COLO829 (cell line): Measurements from ENCODE around the gene SPATA31A7.
"Not testable (repeated sequence)": the region's sequence is repeated elsewhere in the genome, so short reads cannot be mapped to it uniquely, and the experiment has no call there.

Source experiments
- DNase-seq: peaks from one replicate; pipeline ENCODE4 v3.0.0; 2012; ENCODE audit warnings: low spot score

SPATA31A7 gene

DNA sequence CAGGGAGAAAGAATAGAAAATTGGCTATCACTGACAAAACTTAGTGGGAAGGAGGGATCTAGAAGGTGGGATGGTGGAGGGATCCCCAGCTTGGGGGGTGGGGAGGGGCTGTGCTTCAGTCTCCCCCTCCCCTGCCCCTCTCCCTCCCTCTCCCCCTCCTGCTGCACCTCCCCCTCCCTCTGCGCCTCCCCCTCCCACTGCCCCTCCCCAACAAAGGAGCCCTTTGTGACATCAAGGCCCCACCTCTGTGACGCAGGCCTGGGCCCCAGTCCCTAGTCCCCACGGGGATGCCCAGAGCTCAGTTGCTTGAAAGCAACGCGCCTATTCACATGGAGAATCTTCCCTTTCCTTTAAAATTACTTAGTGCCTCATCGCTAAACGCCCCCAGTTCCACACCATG is at the start of gene SPATA31A7:
Gene SPATA31A7 (plus strand): TSS at position 301 of the 400 bp plus-strand sequence. CDS start 29 bp downstream, at position 330.
- not testable (repeated sequence) for DNase-seq

GRCh38 chr9:61226438-61226837 is 36.6 kb downstream of the SPATA31A7 start:
- not testable (repeated sequence) for DNase-seq
